ENCODE data around the gene CCT4.

DNA sequence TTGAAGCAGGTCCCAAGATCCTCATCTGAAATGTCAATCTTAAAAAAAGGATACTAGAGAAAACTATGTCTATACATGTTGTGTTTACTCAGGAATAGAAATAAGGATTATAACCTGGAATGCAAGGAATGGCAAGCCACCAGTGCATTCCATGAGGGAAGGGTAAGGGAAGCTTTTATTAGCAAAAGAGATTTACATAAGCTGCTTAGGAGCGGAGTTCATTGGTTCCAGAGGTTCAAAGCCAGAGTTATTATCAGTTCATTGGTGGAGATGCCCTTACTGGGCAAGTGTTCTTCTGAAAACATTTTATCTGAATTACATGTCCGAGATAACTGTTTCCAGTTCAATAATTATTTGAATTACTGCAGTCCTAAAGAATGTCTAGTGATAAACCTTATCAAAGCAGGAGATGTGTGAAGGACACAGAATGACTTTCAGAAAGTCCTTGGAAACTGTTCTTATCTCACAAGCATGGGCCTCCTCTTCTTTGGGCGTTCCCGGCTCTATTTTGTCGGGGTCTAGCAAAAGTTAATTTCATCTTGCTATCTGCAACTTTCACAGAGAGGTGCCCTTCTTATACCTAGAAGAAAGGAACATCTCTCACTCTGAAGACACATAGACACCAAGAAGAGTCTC is 40.5 kb upstream of the CCT4 start:
- TF ChIP-seq, protein P1, sequence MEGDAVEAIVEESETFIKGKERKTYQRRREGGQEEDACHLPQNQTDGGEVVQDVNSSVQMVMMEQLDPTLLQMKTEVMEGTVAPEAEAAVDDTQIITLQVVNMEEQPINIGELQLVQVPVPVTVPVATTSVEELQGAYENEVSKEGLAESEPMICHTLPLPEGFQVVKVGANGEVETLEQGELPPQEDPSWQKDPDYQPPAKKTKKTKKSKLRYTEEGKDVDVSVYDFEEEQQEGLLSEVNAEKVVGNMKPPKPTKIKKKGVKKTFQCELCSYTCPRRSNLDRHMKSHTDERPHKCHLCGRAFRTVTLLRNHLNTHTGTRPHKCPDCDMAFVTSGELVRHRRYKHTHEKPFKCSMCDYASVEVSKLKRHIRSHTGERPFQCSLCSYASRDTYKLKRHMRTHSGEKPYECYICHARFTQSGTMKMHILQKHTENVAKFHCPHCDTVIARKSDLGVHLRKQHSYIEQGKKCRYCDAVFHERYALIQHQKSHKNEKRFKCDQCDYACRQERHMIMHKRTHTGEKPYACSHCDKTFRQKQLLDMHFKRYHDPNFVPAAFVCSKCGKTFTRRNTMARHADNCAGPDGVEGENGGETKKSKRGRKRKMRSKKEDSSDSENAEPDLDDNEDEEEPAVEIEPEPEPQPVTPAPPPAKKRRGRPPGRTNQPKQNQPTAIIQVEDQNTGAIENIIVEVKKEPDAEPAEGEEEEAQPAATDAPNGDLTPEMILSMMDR (conservative IDR thresholded peaks at IDR 0.05): no peak
- no peak for TF ChIP-seq EZH2 (IDR thresholded peaks at IDR 0.05; ENCODE audit: low read depth)
